Type B pancreatic cell (in vitro differentiated cells): ENCODE measurements around the gene BEST1. TPM values are rescaled to one million over a fixed set of nuclear protein-coding genes. Genes with fewer than 3 reads are reported as not detected.

Experiments used
- DNase-seq: peaks from one replicate; pipeline ENCODE4 v3.0.0; 2021; ENCODE audit warnings: mixed read lengths; ENCODE audit not compliant: unreplicated experiment; ENCODE audit errors: extremely low spot score
- H3K27ac Mint-ChIP-seq: 2 replicates; pipeline ENCODE4 v1.8.0; 2021; ENCODE audit warnings: mild to moderate bottlenecking, mixed read lengths
- H3K27me3 Mint-ChIP-seq: 2 replicates; pipeline ENCODE4 v1.8.0; 2021; ENCODE audit warnings: mixed read lengths
- H3K36me3 Mint-ChIP-seq: 2 replicates; pipeline ENCODE4 v1.8.0; 2021; ENCODE audit warnings: mixed read lengths
- H3K4me1 Mint-ChIP-seq: one replicate; pipeline ENCODE4 v1.8.0; 2021; ENCODE audit warnings: mixed read lengths; ENCODE audit not compliant: unreplicated experiment
- H3K4me3 Mint-ChIP-seq: 2 replicates; pipeline ENCODE4 v1.8.0; 2021; ENCODE audit warnings: mild to moderate bottlenecking, mixed read lengths
- H3K9me3 Mint-ChIP-seq: 2 replicates; pipeline ENCODE4 v1.8.0; 2021; ENCODE audit warnings: mixed read lengths
- CTCF ChIP-seq: fragments of 200-600 bp; sonication (generic); conservative IDR thresholded peaks from 2 replicates; pipeline ENCODE4 v1.5.0; 2021; ENCODE audit warnings: antibody characterized with exemption, mild to moderate bottlenecking
- total RNA-seq: library from RNA; stranded (reverse); gene quantifications from 2 replicates; pipeline ENCODE4 v1.2.1, GENCODE V29; 2021; ENCODE audit warnings: low replicate concordance

The BEST1 gene
- total RNA-seq, 1 donor from 2014 or later: 0.31 TPM

- Mint-ChIP-seq H3K9me3 (no peaks in the 10 kb centered on the region), H3K27me3 (peaks cover 9% of the 10 kb centered on the region), H3K27ac (no peak overlapping the region), H3K4me3 (no peak overlapping the region), H3K36me3 (no peaks in the 10 kb centered on the region), H3K4me1 (peaks cover 11% of the 10 kb centered on the region)
- no peak for DNase-seq
- no peak for TF ChIP-seq CTCF
These were observed 38.2 kb upstream of the BEST1 start for GRCh38 chr11:61911701-61912529.

GRCh38 chr11:61912530-61912898 lies 37.6 kb upstream of the BEST1 start:
- H3K4me3 Mint-ChIP-seq: no peak overlapping the region

GRCh38 chr11:61912991-61913698 lies 37.0 kb upstream of the BEST1 start:
- H3K27me3 Mint-ChIP-seq: peaks cover 16% of the 10 kb centered on the region
- peaks cover 17% of the 10 kb centered on the region for H3K4me1 Mint-ChIP-seq
- no peaks in the 10 kb centered on the region for H3K9me3 Mint-ChIP-seq
- H3K27ac Mint-ChIP-seq: no peak overlapping the region
- DNase-seq: no peak
- H3K4me3 Mint-ChIP-seq: no peak overlapping the region
- no peaks in the 10 kb centered on the region for H3K36me3 Mint-ChIP-seq
- TF ChIP-seq CTCF: no peak

More at GRCh38 chr11:61912530-61912898, 37.6 kb upstream of the BEST1 start:
- no peaks in the 10 kb centered on the region for H3K36me3 Mint-ChIP-seq
- no peak for TF ChIP-seq CTCF
- DNase-seq: no peak
- peaks cover 9% of the 10 kb centered on the region for H3K27me3 Mint-ChIP-seq
- no peaks in the 10 kb centered on the region for H3K9me3 Mint-ChIP-seq
- H3K4me1 Mint-ChIP-seq: peaks cover 11% of the 10 kb centered on the region
- H3K27ac Mint-ChIP-seq: no peak overlapping the region

- no peak for TF ChIP-seq CTCF
- H3K4me3 Mint-ChIP-seq: no peak overlapping the region
- peaks cover 23% of the 10 kb centered on the region for H3K27me3 Mint-ChIP-seq
- no peak for DNase-seq
- peaks cover 24% of the 10 kb centered on the region for H3K4me1 Mint-ChIP-seq
- H3K9me3 Mint-ChIP-seq: no peaks in the 10 kb centered on the region
- H3K36me3 Mint-ChIP-seq: no peaks in the 10 kb centered on the region
- H3K27ac Mint-ChIP-seq: no peak overlapping the region
These were observed 36.3 kb upstream of the BEST1 start for GRCh38 chr11:61913699-61914395.

- Mint-ChIP-seq H3K36me3 (no peaks in the 10 kb centered on the region), H3K4me1 (peaks cover 28% of the 10 kb centered on the region), H3K9me3 (no peaks in the 10 kb centered on the region), H3K27me3 (peaks cover 27% of the 10 kb centered on the region), H3K4me3 (peak overlapping the region; percentile 77), H3K27ac (no peak overlapping the region)
- no peak for TF ChIP-seq CTCF
- no peak for DNase-seq
These were observed 35.5 kb upstream of the BEST1 start for GRCh38 chr11:61914471-61915171.
